Brain pericyte (primary cell): ENCODE measurements around the gene CFAP61.

ENCODE experiments used
- DNase-seq: peaks from one replicate; pipeline ENCODE4 v3.0.0-alpha.2; 2012; ENCODE audit warnings: low read depth, low spot score

Gene CFAP61

DNA sequence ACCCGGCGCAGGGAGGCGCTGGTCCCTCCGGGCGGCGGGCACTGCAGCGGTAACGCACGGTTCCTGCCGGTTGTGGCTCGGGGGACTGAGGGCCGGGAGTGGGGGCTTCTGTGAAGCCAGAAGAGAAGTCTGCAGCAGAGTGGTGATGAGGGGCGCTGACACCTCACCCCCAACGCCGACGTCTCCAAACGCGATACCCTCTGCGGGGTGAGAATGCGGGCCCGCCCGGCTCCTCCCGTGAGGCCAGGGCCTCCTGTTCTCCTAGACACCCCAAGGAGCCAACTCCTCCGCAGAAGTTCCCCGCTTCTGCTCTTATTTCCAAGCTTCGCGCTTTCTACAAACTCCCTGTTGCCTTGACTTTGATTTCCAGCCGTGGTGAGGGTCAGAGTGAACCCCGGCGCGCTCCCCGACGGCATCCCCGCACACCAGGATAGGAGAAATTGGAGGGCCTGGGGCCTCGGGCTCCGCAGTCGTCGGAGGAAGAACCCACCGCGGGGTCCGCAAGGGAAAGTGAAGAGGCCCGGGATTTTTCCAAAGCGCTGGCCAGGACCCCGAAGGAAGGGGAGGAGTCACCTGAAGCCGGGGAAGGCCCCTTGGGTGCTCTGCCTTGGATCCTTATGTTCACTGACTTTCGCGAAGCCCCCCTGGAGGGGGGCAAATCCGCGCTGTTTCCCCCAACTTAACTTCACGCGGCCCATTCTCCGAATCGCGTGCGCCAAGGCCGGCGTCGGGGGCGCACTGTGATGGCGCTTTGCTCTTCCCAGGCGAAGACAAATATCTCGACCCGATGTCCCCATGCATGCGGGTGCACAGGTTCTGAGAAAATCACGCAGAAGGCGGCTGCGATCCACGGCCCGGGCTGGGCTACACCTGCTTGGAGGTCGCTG, 312.5 kb downstream of the CFAP61 start:
- no peak for DNase-seq

GRCh38 chr20:20365480-20366161, 313.3 kb downstream of the CFAP61 start:
- no peak for DNase-seq

DNA sequence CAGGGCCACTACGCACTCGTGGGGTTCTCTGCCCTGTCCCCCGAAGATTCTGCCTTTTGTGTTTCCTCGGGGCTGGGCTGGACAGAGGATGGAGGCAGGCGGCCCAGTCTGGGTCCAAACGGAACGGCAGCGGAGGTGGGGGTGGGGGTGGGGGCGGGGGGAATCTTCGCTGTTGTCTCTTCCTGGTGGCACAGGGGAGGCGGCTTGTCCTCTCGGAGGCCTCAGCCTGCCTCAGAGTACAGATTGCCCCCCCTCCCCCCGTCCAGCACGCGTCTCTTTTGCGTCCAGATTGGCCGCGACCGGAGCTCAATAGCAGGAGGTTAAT, 314.2 kb downstream of the CFAP61 start:
- DNase-seq: no peak

GRCh38 chr20:20366876-20367574, 314.7 kb downstream of the CFAP61 start:
- DNase-seq: no peak

DNA sequence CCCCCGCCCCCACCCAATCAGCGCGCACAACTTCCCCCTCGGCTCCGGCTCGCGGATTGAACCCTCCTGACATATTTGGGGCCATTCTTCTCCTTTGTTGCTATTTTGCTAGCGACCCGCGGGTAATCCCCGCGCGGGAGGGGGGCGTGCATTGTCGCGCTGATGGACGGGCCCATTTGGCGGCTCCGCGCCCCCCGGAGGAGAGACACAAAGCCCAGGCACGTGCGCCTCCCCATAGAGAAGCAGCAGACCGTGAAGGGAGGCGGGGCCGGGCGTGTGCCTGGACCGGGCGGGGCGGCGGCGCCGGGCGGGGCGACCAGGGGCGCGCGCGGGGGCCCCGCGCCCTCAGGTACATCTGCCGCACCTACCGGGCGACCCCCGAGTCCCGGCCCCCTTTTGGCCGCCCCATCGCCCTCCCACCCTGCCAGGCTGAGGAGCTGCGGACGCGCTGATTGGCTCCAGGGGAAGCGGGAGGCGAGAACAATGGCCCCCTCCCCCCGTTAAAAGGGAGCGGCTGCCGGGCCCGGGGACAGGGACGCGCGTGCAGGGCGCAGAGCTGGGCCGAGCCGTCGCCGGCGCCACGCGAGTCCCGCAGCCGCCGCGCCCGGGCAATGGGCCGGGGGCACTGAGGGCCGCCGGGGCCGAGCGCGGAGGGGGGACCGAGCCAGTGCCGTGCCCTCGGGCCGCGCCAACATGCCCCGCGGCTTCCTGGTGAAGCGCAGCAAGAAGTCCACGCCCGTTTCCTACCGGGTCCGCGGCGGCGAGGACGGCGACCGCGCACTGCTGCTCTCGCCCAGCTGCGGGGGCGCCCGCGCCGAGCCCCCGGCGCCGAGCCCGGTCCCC, 315.5 kb downstream of the CFAP61 start, which contains the start of gene INSM1:
TSS of gene INSM1 (plus strand) at position 530 of the 843 bp plus-strand sequence. CDS start at position 694, 164 bp downstream.
- DNase-seq: no peak

- no peak for DNase-seq
These were observed 316.3 kb downstream of the CFAP61 start for GRCh38 chr20:20368418-20369249.

DNA sequence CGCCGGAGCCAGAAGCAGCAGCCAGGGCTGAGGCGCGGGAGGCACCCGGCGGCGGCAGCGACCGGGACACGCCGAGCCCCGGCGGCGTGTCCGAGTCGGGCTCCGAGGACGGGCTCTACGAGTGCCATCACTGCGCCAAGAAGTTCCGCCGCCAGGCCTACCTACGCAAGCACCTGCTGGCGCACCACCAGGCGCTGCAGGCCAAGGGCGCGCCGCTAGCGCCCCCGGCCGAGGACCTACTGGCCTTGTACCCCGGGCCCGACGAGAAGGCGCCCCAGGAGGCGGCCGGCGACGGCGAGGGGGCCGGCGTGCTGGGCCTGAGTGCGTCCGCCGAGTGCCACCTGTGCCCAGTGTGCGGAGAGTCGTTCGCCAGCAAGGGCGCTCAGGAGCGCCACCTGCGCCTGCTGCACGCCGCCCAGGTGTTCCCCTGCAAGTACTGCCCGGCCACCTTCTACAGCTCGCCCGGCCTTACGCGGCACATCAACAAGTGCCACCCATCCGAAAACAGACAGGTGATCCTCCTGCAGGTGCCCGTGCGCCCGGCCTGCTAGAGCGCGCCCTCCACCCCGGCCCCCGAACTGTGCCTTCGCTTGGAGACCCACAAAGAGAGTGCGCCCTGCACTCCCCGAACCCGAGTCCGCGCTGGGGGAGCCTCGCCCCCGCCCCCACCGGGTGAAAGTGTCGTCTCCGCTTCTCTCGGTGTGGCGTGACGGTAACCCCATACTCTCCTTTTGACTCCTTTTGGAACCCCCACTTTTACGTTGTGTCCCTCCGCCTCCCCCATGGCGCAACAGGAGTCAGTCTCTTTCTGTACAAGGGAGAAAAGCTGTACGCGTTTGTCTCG, 317.1 kb downstream of the CFAP61 start:
- no peak for DNase-seq

DNA sequence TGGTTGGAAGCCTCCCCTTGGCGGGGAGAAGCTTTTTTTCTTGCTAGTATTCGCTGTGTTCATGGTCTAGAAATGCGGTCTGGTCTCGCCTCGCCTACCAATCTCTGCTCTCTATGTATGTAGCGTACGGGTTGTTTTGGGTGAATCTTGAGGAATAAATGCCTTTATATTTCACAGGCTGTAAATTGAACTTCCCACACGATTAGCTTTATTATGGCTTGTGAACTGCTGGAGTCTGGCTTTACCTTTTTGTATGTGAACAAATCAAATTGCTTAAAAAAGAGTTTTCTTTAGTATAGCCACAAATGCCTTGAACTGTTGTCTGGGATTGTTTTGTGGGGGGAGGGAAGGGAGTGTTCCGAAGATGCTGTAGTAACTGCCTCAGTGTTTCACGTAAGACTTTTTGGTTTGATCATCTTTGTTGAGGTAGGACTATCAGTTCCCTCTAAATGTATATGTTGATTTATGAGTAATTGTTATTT, 317.8 kb downstream of the CFAP61 start:
- DNase-seq: no peak

GRCh38 chr20:20371083-20371482, 318.8 kb downstream of the CFAP61 start:
- no peak for DNase-seq

DNA sequence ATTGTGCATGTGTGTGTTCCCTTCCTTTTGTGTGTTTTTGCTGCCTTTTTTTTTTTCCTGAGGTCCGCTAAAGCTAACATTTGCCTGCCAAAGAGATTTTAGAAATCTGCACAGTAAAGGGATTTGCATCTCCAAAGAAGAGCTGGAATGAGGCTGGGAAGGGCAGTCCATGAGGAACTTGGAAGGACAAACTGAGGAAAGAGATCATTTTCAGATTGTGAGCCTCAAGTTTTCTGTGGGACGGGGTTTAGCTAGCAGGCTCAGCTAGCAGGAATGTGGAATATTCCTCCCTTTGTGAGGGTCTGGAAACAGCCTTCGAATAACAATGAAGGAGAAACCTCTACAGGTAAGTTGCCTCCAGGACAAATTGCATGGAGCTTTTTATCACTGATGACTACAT, 319.3 kb downstream of the CFAP61 start:
- DNase-seq: no peak

- no peak for DNase-seq
These were observed 320.8 kb downstream of the CFAP61 start for GRCh38 chr20:20373091-20373571.

DNA sequence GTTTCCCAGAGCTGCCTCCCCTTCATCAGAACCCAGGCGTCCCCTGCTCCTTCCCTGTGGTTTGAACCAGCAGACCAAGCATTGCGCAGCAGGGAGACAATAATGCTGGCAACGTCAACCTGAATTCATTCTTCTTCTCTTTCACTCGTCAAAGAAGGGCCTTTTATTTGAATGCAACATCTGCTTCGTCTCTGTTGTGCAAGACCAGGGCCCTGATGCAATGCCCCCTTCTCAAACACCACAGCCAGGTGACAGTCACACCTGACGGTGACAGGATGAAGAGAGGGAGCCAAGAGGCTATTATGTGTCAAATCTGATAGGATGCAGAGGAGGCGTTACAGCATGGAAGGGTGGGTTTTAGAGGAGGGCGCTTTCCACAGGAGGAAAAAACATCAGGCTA, 323.5 kb downstream of the CFAP61 start:
- no peak for DNase-seq

- DNase-seq: no peak
These were observed 333.9 kb downstream of the CFAP61 start for GRCh38 chr20:20386192-20386591.

DNA sequence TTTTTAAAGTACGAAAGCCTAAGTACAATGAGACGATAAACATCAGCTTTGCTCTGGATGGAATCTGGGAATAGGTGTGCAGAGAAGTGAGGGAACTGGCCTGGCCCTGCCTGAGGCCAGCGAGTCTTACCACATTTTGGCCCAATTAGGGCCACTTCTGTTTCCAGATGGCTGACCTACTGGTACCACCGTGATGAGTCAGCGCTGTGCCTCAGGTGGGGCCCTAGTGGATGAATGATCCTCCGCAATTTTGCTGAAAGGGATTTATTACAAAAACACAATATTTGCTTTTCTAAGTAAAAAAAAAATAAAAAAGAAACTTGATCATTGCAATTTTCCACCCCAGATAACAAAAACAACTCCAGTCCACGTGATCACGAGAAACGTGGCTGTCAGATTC, 338.1 kb downstream of the CFAP61 start:
- no peak for DNase-seq

DNA sequence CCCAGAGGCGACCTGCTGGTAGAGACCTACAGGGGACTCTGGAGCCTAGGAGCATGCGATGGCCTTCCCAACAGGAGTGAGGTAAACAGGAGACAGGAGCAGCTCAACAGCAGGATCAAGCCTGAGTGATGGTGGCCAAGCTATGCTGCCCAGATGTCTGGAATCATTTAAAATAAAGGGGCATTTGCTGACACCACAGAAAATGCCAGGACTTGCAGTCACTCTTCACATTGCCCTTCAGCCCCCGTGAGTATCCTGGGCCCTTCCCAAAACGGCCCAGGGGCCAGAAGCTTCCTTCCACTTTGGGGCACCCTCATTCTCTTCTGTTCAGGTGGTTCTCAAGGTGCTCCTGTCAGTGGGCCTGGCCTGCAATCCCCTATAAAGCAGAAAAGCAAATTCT, 338.8 kb downstream of the CFAP61 start:
- DNase-seq: no peak

DNA sequence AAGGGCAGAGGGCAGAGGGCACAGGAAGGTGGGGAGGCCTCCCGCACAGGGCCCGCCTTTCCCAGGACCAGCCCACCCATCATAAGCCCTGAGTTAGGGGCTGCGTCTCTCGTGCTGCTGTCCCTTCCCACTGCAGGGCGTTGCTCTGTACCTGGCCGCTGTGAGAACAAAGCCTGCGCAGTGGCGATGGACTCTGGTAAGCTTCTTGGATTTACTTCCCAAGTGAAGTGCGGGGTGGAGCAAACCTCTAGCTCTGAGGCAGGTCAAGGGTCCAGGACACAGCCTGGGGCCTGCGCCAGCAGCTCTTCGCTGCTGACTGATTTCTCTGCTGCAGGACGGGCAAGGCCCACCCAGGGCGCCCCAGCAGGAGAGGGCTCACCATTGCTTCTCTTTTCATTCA, 339.4 kb downstream of the CFAP61 start:
- DNase-seq: no peak

DNA sequence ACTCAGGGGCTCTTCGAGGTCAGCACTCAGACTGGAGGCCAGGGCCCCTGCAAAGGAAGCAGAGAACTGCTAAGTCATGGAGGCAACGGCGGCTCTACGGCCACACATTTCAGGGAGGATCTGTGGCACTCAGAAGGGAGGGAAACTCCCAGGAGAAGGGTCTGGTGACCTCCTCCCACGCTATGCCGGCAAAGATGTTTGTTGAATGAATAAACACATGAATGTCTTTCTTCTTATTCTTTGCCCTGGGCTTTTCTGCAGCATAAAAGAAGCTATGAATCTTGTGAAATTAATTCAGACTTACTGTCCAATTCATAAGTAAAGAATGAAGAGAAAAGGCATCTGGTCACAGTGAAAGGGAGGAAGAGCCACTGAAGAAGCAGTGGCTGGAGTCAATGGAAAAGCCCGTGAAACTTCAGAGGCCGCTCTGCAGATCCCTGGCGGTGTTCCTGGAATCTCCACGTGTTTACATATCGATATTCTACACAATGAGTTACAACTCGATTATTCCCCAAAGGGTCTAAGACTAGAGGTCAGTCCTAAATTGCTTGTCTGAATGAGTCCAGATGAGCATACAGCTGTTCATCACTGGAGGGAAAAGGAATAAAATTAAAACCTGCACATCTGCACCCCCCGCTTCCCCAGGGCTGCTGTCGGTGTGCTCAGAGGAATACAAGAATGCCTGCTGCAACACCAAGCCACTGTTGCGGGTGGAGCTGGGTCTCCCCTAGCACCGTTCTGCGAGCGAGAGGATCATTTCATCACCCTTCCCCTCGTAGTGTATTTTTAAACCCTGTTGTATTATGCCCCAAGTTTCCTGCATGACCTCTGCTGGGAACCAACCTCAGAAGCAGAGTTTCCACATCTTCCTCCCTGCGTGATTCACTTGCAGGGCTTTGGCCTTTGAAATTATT, 341.1 kb downstream of the CFAP61 start:
- no peak for DNase-seq

DNA sequence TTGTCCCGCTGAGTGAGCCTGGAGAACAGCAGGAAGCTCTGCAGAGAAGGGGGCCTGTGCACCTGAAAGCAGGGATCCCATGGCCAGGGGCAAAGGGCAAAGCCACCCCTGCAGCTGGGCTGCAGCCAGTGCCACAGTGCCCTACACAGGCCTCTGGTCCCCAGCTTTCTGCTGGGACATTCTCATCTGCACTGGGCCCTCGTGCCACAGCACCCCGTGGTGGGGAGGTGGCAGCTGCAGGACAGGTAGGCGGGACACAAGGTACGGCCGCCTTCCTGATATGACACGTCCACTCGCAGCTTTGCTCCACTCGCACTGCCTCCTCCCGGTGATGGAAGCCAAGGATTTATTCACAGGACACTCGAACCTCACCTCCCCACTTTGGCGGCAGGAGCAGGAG, 342.8 kb downstream of the CFAP61 start:
- DNase-seq: no peak
